SJCRH30 (cell line): ENCODE measurements around the gene TRPT1. TPM values are rescaled to one million over a fixed set of nuclear protein-coding genes. Genes with fewer than 3 reads are reported as not detected.

Experiments
- DNase-seq, 2 experiments: peaks; one replicate each; pipeline ENCODE4 v3.0.0-alpha.2; 2015 to 2020
- H3K27ac ChIP-seq: fragments of 250-450 bp; sonication (Bioruptor Pico); 2 replicates; pipeline ENCODE4 v1.5.1; 2020; ENCODE audit warnings: mild to moderate bottlenecking, moderate library complexity
- H3K27me3 ChIP-seq: fragments of 250-450 bp; sonication (Bioruptor Pico); 2 replicates; pipeline ENCODE4 v1.5.1; 2020; ENCODE audit warnings: mild to moderate bottlenecking, moderate library complexity
- H3K36me3 ChIP-seq: fragments of 250-450 bp; sonication (Bioruptor Pico); 2 replicates; pipeline ENCODE4 v1.5.1; 2020; ENCODE audit warnings: mild to moderate bottlenecking, moderate library complexity
- H3K4me1 ChIP-seq: fragments of 250-450 bp; sonication (Bioruptor Pico); 2 replicates; pipeline ENCODE4 v1.5.1; 2020; ENCODE audit warnings: mild to moderate bottlenecking, moderate library complexity
- H3K4me3 ChIP-seq: fragments of 250-450 bp; sonication (Bioruptor Pico); 2 replicates; pipeline ENCODE4 v1.5.1; 2020; ENCODE audit warnings: mild to moderate bottlenecking, moderate library complexity
- H3K9me3 ChIP-seq: fragments of 250-450 bp; sonication (Bioruptor Pico); replicated peaks from 2 replicates; pipeline ENCODE4 v1.5.1; 2020; ENCODE audit warnings: mild to moderate bottlenecking, moderate library complexity
- total RNA-seq: library from RNA; depleted of rRNA; stranded (reverse); fragments of >200 nt; shearing (Covaris generic); gene quantifications from 2 replicates; pipeline ENCODE4 v1.2.3, GENCODE V29; 2014

Gene TRPT1
- total RNA-seq, 1 experiment from 2014 or later: 24.9 TPM

DNA sequence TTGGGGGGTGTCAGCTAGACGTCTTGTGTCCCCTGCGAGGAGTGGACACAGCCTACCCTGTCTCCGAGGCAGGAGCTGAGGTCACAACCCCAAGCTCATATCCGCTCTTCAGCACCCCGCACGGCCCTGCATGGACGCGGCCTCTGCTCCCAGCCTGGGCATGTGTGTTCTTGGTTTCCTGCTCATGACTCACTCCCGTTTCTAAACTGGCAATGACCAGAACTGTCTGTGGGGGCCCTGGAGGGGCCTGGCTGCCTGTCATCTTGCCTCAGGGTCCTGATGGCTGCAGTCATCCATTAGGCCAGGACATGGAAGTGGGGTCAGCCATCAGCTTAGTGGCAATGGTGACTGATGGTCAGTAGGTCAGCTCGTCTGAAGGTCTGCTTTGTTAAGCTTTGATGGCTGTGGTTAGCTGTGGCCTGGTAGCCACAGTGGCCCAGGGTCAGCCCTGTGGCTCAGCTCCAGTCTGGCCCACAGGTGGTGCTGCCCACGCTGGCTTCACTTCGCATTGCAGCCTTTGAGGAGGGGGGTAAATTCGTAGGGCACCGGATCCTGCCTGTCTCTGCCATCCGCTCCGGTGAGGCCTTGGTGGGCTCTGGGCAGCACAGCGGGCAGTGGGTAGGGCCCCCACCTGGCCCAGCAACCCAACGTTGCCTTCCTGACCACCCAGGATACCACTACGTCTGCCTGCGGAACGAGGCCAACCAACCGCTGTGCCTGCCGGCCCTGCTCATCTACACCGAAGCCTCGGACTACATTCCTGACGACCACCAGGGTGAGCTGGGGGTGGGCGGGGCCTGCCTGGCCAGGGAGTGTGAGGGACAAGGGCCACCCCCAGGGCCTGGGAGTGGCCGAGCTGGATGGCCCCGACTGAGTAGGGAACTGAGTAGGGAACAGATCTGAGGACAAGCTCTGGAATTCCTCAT is 37.3 kb upstream of the TRPT1 start:
- no peak overlapping the region for H3K4me3 ChIP-seq
- H3K9me3 ChIP-seq: no peaks in the 10 kb centered on the region
- no peaks in the 10 kb centered on the region for H3K4me1 ChIP-seq
- peaks cover 30% of the 10 kb centered on the region for H3K36me3 ChIP-seq
- H3K27me3 ChIP-seq: no peaks in the 10 kb centered on the region
- no peak overlapping the region for H3K27ac ChIP-seq
- DNase-seq: peak in 1 of 2 experiments; percentile 31

DNA sequence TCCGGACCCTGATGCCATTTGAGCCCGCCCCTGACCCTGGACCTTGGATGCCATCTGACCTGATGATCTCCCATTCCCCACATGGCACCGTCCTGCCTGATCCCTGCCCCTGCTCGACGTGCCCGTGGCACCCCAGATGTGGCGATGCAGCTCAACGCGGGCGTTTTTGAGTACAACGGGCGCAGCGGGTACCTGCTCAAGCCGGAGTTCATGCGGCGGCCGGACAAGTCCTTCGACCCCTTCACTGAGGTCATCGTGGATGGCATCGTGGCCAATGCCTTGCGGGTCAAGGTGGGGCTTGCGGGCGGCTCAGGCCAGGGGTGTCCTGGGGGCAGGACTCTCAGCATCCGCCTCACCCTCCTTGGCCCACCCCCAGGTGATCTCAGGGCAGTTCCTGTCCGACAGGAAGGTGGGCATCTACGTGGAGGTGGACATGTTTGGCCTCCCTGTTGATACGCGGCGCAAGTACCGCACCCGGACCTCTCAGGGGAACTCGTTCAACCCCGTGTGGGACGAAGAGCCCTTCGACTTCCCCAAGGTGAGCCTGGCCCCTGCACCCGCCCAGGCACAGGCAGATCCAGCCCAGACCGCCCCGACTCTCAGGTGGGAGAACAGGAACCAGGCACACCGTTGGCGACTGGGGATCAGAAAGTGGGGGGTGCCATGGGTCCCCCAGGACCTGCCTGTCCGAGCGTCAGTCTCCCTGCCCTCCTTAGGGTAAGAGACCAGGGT is 36.5 kb upstream of the TRPT1 start:
- no peaks in the 10 kb centered on the region for H3K4me1 ChIP-seq
- no peak for DNase-seq
- no peak overlapping the region for H3K4me3 ChIP-seq
- H3K9me3 ChIP-seq: no peaks in the 10 kb centered on the region
- H3K36me3 ChIP-seq: peaks cover 36% of the 10 kb centered on the region
- no peaks in the 10 kb centered on the region for H3K27me3 ChIP-seq
- H3K27ac ChIP-seq: no peak overlapping the region

DNA sequence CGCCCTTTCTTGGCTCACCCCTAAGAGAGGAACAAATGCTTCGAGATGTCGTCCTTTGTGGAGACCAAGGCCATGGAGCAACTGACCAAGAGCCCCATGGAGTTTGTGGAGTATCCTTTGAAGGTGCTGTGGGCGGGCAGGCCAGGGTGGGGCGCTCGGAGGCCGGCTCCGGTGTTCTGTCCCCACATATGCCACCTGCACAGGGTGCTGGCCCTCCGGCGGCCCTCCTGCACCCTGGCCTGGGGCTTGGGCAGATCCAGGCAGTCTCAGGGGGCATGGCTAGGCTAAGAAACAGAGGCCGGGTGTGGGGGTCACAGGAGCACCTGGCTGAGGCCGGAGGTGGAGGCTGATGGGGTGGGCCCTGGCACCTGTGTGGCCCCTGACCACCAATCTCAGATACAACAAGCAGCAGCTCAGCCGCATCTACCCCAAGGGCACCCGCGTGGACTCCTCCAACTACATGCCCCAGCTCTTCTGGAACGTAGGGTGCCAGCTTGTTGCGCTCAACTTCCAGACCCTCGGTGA is 35.6 kb upstream of the TRPT1 start:
- no peaks in the 10 kb centered on the region for H3K9me3 ChIP-seq
- no peak for DNase-seq
- H3K27ac ChIP-seq: no peak overlapping the region
- H3K4me3 ChIP-seq: no peak overlapping the region
- H3K4me1 ChIP-seq: no peaks in the 10 kb centered on the region
- H3K36me3 ChIP-seq: peaks cover 38% of the 10 kb centered on the region
- H3K27me3 ChIP-seq: no peaks in the 10 kb centered on the region

- DNase-seq: no peak
- no peaks in the 10 kb centered on the region for H3K4me1 ChIP-seq
- H3K27me3 ChIP-seq: no peaks in the 10 kb centered on the region
- H3K4me3 ChIP-seq: no peak overlapping the region
- peaks cover 32% of the 10 kb centered on the region for H3K36me3 ChIP-seq
- no peak overlapping the region for H3K27ac ChIP-seq
- no peaks in the 10 kb centered on the region for H3K9me3 ChIP-seq
Observed at GRCh38 chr11:64260147-64260708, 34.2 kb upstream of the TRPT1 start.

DNA sequence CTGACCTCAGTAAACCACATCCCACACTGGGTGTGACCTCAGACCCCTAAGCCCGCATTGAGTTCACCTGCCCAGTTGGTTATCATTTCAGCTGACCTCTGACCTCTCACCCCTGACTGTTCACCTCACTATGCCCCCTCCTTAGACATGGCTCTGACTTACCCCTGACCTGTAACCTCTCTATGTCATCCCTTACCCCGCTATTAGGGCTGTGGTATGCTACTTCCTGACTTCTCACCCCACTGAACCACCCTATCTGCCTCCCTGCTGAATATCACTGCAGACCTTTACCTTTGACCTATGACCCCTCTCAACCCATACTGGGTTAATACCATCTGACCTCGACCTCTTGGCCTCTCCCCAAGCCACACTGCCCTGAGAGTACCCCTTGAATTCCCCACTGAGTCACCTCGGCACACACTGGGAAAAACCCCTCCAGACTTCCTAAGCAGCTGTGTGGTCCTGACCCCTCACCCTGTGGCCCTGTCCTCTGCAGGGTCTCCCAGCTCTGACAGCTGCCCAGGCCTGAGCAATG is 33.6 kb upstream of the TRPT1 start:
- Histone ChIP-seq H3K27ac (no peak overlapping the region), H3K27me3 (no peaks in the 10 kb centered on the region), H3K4me3 (no peak overlapping the region), H3K4me1 (no peaks in the 10 kb centered on the region), H3K9me3 (no peaks in the 10 kb centered on the region), H3K36me3 (peaks cover 35% of the 10 kb centered on the region)
- no peak for DNase-seq

DNA sequence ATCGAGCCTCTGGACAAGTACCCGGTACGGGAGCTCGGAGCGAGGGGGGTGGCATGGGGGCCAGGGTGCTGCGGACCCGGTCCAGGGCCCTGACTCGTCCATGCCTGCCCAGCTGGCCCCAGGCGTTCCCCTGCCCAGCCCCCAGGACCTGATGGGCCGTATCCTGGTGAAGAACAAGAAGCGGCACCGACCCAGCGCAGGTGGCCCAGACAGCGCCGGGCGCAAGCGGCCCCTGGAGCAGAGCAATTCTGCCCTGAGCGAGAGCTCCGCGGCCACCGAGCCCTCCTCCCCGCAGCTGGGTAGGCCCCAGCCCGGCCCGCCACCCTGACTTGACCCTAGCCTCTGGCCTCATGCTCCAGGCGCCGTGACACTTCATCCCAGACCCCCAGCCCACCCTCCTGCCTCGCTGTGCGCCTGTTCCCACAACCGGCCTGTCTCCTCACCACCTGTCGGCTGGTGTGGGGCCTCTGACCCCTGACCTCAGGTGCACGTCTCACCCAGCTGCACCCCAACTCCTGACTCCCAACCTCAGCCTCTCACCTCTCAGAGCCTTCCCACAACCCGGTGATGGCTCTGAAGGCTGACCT is 33.1 kb upstream of the TRPT1 start:
- Histone ChIP-seq H3K4me3 (no peak overlapping the region), H3K4me1 (no peaks in the 10 kb centered on the region), H3K9me3 (no peaks in the 10 kb centered on the region), H3K27me3 (no peaks in the 10 kb centered on the region), H3K27ac (no peak overlapping the region), H3K36me3 (peaks cover 34% of the 10 kb centered on the region)
- DNase-seq: no peak

- Histone ChIP-seq H3K36me3 (peaks cover 34% of the 10 kb centered on the region), H3K9me3 (no peaks in the 10 kb centered on the region), H3K4me3 (no peak overlapping the region), H3K27me3 (no peaks in the 10 kb centered on the region), H3K27ac (no peak overlapping the region), H3K4me1 (0 out of 2 replicates have a peak, but pooled peaks cover 3% of the 10 kb centered on the region)
- no peak for DNase-seq
Observed at GRCh38 chr11:64258356-64258755, 32.4 kb upstream of the TRPT1 start.

- no peak for DNase-seq
- Histone ChIP-seq H3K9me3 (no peaks in the 10 kb centered on the region), H3K4me1 (0 out of 2 replicates have a peak, but pooled peaks cover 3% of the 10 kb centered on the region), H3K36me3 (peaks cover 33% of the 10 kb centered on the region), H3K27me3 (no peaks in the 10 kb centered on the region), H3K27ac (no peak overlapping the region), H3K4me3 (no peak overlapping the region)
Observed at GRCh38 chr11:64256300-64256699, 30.3 kb upstream of the TRPT1 start.

- Histone ChIP-seq H3K9me3 (no peaks in the 10 kb centered on the region), H3K36me3 (peaks cover 31% of the 10 kb centered on the region), H3K4me3 (no peak overlapping the region), H3K4me1 (peaks cover 6% of the 10 kb centered on the region), H3K27me3 (no peaks in the 10 kb centered on the region), H3K27ac (no peak overlapping the region)
- DNase-seq: no peak
Observed at GRCh38 chr11:64255135-64256128, 29.4 kb upstream of the TRPT1 start.

DNA sequence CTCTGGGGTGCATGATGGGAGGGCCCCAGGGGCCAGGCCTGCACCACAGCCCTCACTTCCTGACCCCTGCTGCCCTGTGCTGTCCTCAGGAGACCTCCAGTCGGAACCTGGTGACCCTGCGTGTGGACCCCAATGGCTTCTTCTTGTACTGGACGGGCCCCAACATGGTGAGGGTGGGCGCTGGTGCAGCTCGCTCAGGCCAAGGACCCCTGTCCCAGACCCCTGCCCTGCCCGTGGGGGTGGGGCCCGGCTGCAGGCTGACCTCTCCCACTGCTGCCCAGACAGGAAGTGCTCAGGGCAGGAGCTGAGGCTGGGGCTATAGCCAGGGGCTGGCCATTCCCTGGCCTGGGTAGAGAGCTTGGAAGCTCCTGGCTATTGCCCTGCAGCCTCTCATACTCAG is 28.3 kb upstream of the TRPT1 start:
- Histone ChIP-seq H3K4me1 (peaks cover 17% of the 10 kb centered on the region), H3K4me3 (no peak overlapping the region), H3K27ac (no peak overlapping the region), H3K27me3 (no peaks in the 10 kb centered on the region), H3K36me3 (peaks cover 22% of the 10 kb centered on the region), H3K9me3 (no peaks in the 10 kb centered on the region)
- DNase-seq: no peak

GRCh38 chr11:64253481-64253880 is 27.5 kb upstream of the TRPT1 start:
- DNase-seq: no peak
- Histone ChIP-seq H3K4me1 (peaks cover 24% of the 10 kb centered on the region), H3K36me3 (peaks cover 19% of the 10 kb centered on the region; the same call in 1 of the 2 replicates), H3K27me3 (no peaks in the 10 kb centered on the region), H3K27ac (no peak overlapping the region), H3K4me3 (no peak overlapping the region), H3K9me3 (no peaks in the 10 kb centered on the region)

DNA sequence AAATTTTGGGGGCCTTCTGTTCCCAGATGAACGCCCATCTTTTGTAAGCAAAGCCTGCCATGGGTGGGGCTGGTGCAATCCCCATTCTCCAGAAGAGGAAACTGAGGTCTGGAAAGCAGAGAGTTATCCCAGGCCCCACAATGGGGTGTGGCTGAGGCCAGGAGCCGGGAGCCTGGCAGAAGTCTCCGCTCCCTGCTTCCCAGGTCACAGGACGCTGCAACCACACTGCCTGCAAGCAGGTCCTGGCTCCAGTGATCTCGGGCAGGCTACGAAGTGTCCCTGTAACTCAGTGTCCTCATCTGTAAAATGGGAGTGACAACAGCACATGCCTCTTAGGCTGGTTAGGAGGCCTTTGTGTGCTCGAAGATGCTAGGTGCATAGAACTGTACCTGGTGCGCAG is 27.1 kb upstream of the TRPT1 start:
- no peak for DNase-seq
- no peaks in the 10 kb centered on the region for H3K9me3 ChIP-seq
- peaks cover 15% of the 10 kb centered on the region; the same call in 1 of the 2 replicates for H3K36me3 ChIP-seq
- H3K27me3 ChIP-seq: no peaks in the 10 kb centered on the region
- H3K4me1 ChIP-seq: peaks cover 27% of the 10 kb centered on the region
- H3K27ac ChIP-seq: no peak overlapping the region
- H3K4me3 ChIP-seq: no peak overlapping the region
